K562 (cell line): ENCODE measurements around the gene SH3BP2. TPM values are rescaled to one million over a fixed set of nuclear protein-coding genes. Genes with fewer than 3 reads are reported as not detected.

ENCODE experiments used
- ATAC-seq: fragments of 200-7000 bp; cut with Tn5 transposase; 3 replicates; pipeline ENCODE4 v1.9.1; 2020; ENCODE audit warnings: moderate library complexity
- BruUV-seq: library from RNA; stranded (reverse); fragments of 400-500 nt; replicated peaks from 2 replicates; lab custom pipeline; 2021; lab: Mats Ljungman, UMichigan
- CTCF ChIA-PET: fragments of 300-600 bp; formaldehyde crosslinking; extraction: SDS; loops from one replicate; lab custom pipeline; 2021; ENCODE audit warnings: low intra/inter-chr PET ratio; lab: Yijun Ruan, JAX
- POLR2A ChIA-PET: fragments of 300-600, 350-650 bp; sonication (Branson Sonifier 250); formaldehyde crosslinking; extraction: SDS; loops from one replicate; lab custom pipeline; 2021; ENCODE audit warnings: antibody characterized with exemption, inconsistent platforms; lab: Yijun Ruan, JAX
- DNase-seq, 4 experiments: peaks; one replicate each; pipeline versions ENCODE4 v3.0.0 to v3.0.0-alpha.2; 2011 to 2018; ENCODE audit warnings: low spot score in 3 of 4, mixed read lengths in 3 of 4; ENCODE audit errors: extremely low read depth in 1 of 4
- FAIRE-seq: peaks from 2 replicates; lab custom pipeline; 2011; peaks lifted over from hg19 to GRCh38; lab: Jason Lieb, UNC
- H2AFZ ChIP-seq: 2 replicates; pipeline ENCODE4 v1.6.0; 2011; ENCODE audit warnings: low read depth, low read length, control low read depth, inconsistent platforms
- H3K27ac ChIP-seq: fragments of 200-600 bp; 3 replicates; pipeline ENCODE4 v1.8.0; 2011; ENCODE audit warnings: low read depth, mild to moderate bottlenecking, control low read depth, inconsistent platforms, low read length, moderate library complexity, mixed read lengths; ENCODE audit errors: extremely low read depth
- H3K27me3 ChIP-seq, 2 experiments: fragments of 300-600 bp in 1 of 2; 2 replicates in 1 of 2; 3 replicates in 1 of 2; pipeline versions ENCODE4 v1.6.0 to v1.8.0; 2011; ENCODE audit warnings: inconsistent platforms in 2 of 2, low read length in 2 of 2, mild to moderate bottlenecking in 1 of 2, mixed read lengths in 1 of 2, moderate library complexity in 1 of 2; ENCODE audit not compliant: control insufficient read depth in 2 of 2, insufficient read depth in 2 of 2
- H3K36me3 ChIP-seq: fragments of 300-600 bp; 3 replicates; pipeline ENCODE4 v1.8.0; 2011; ENCODE audit warnings: mild to moderate bottlenecking, low read length, inconsistent platforms; ENCODE audit not compliant: control insufficient read depth, insufficient read depth
- H3K4me1 ChIP-seq, 2 experiments: fragments of 200-600 bp in 1 of 2; replicated peaks in 1 of 2; 2 replicates in 1 of 2; 3 replicates in 1 of 2; pipeline versions ENCODE4 v1.5.1 to v1.8.0; 2011; ENCODE audit warnings: inconsistent platforms in 2 of 2, low read length in 2 of 2, mild to moderate bottlenecking in 1 of 2, mixed read lengths in 1 of 2, moderate library complexity in 1 of 2; ENCODE audit not compliant: control insufficient read depth in 2 of 2, insufficient read depth in 2 of 2
- H3K4me2 ChIP-seq: 2 replicates; pipeline ENCODE4 v1.6.1; 2011; ENCODE audit warnings: low read length, control low read depth, inconsistent platforms, mixed read lengths; ENCODE audit not compliant: insufficient read depth
- H3K4me3 ChIP-seq: fragments of 200-600 bp; sonication (generic), shearing (Covaris generic); 2 replicates; pipeline ENCODE4 v1.5.1; 2016; ENCODE audit warnings: control low read depth, inconsistent platforms
- H3K79me2 ChIP-seq: fragments of 200-600 bp; 3 replicates; pipeline ENCODE4 v1.8.0; 2011; ENCODE audit warnings: low read length, inconsistent platforms; ENCODE audit not compliant: control insufficient read depth, insufficient read depth
- H3K9ac ChIP-seq, 2 experiments: 2 replicates each; pipeline versions ENCODE4 v1.6.0 to v1.6.1; 2011; ENCODE audit warnings: low read depth in 2 of 2, low read length in 2 of 2, control low read depth in 1 of 2, inconsistent platforms in 1 of 2, mild to moderate bottlenecking in 1 of 2, mixed read lengths in 1 of 2; ENCODE audit not compliant: insufficient read depth in 1 of 2
- H3K9me1 ChIP-seq: one replicate; pipeline ENCODE4 v1.6.0; 2011; ENCODE audit warnings: inconsistent platforms, mild to moderate bottlenecking, low read length, moderate library complexity; ENCODE audit not compliant: control insufficient read depth, insufficient read depth
- H3K9me3 ChIP-seq: replicated peaks from 2 replicates; pipeline ENCODE4 v1.5.1; 2011; ENCODE audit warnings: low read depth, low read length, inconsistent platforms; ENCODE audit not compliant: control insufficient read depth, insufficient read depth
- H4K20me1 ChIP-seq: replicated peaks from 2 replicates; pipeline ENCODE4 v1.6.1; 2011; ENCODE audit warnings: low read length, inconsistent platforms, mixed read lengths; ENCODE audit not compliant: control insufficient read depth, insufficient read depth
- CREB1 ChIP-seq, 2 experiments: sonication (generic) in 1 of 2; formaldehyde crosslinking in 1 of 2; IDR thresholded peaks; 2 replicates each; pipeline versions ENCODE4 v1.6.1 to v1.8.0; 2012 to 2022; ENCODE audit warnings: inconsistent platforms in 1 of 2, mild to moderate bottlenecking in 1 of 2, missing genetic modification reagents in 1 of 2, moderate library complexity in 1 of 2
- DACH1 ChIP-seq: fragments of 450-650 bp; IDR thresholded peaks from 2 replicates; pipeline ENCODE4 v1.6.1; 2018; ENCODE audit not compliant: partially characterized antibody
- FOXM1 ChIP-seq, 2 experiments: fragments of 450-650 bp in 1 of 2; sonication (generic) in 1 of 2; formaldehyde crosslinking in 1 of 2; IDR thresholded peaks; 2 replicates each; pipeline versions ENCODE4 v1.6.1 to v1.9.0; 2017 to 2022; ENCODE audit warnings: low read depth in 2 of 2, mild to moderate bottlenecking in 2 of 2, missing genetic modification reagents in 1 of 2, moderate library complexity in 1 of 2
- GTF2E2 ChIP-seq: fragments of 200-800 bp; sonication (Bioruptor generic); IDR thresholded peaks from 2 replicates; pipeline ENCODE4 v1.6.1; 2016; ENCODE audit warnings: missing genetic modification characterization, missing compliant biosample characterization
- HIVEP1 ChIP-seq: fragments of 250-450 bp; sonication (Bioruptor Pico); IDR thresholded peaks from 2 replicates; pipeline ENCODE4 v1.4.0; 2020; ENCODE audit warnings: mild to moderate bottlenecking
- MTF1 ChIP-seq: fragments of 250-450 bp; sonication (Bioruptor Pico); IDR thresholded peaks from 2 replicates; pipeline ENCODE4 v1.9.0; 2021; ENCODE audit warnings: moderate library complexity, mild to moderate bottlenecking, inconsistent platforms, borderline replicate concordance
- MYBL2 ChIP-seq, 2 experiments: fragments of 450-650 bp in 1 of 2; sonication (generic) in 1 of 2; formaldehyde crosslinking in 1 of 2; IDR thresholded peaks; 2 replicates each; pipeline versions ENCODE4 v1.6.1 to v1.8.1; 2017 to 2022; ENCODE audit warnings: borderline replicate concordance in 1 of 2, inconsistent platforms in 1 of 2, low read depth in 1 of 2, mild to moderate bottlenecking in 1 of 2, missing genetic modification reagents in 1 of 2, moderate library complexity in 1 of 2
- NCOA4 ChIP-seq: fragments of 450-650 bp; IDR thresholded peaks from 2 replicates; pipeline ENCODE4 v1.6.1; 2018; ENCODE audit warnings: mild to moderate bottlenecking; ENCODE audit not compliant: partially characterized antibody
- NCOA6 ChIP-seq: fragments of 450-650 bp; IDR thresholded peaks from 2 replicates; pipeline ENCODE4 v1.6.1; 2017; ENCODE audit warnings: mild to moderate bottlenecking
- SPI1 ChIP-seq: IDR thresholded peaks from 2 replicates; pipeline ENCODE4 v1.6.1; 2011; ENCODE audit warnings: low read depth, low read length, control low read depth, borderline replicate concordance
- ZNF23 ChIP-seq: fragments of 250-450 bp; sonication (Bioruptor Pico); IDR thresholded peaks from 2 replicates; pipeline ENCODE4 v1.4.0; 2020; ENCODE audit warnings: mild to moderate bottlenecking
- ZNF583 ChIP-seq: fragments of 250-450 bp; sonication (Bioruptor Pico); IDR thresholded peaks from 2 replicates; pipeline ENCODE4 v1.4.0; 2020
- WGBS: fragments of 100-300 bp; shearing (Covaris generic); methylation state at CpG from one replicate; pipeline ENCODE4 v1.1.6; 2016; ENCODE audit warnings: low coverage, mixed read lengths; ENCODE audit not compliant: insufficient coverage; ENCODE audit errors: missing lambda C conversion rate; 5-methylcytosine and 5-hydroxymethylcytosine counted together
- in situ Hi-C: fragments of 300-500 bp; cut with MboI; formaldehyde crosslinking; loops from 4 replicates; pipeline ENCODE4 v1.15.0; 2018; ENCODE audit warnings: inconsistent platforms, mixed read lengths
- intact Hi-C: fragments of 100-400 bp; cut with micrococcal nuclease; formaldehyde crosslinking; loops from 2 replicates; pipeline ENCODE4 v1.14.2; 2022
- polyA plus RNA-seq, 8 experiments: library from polyadenylated mRNA; depleted of rRNA in 4 of 8; stranded (reverse) in 5 of 8; unstranded in 3 of 8; fragments of >200 nt; fragmentation: Nextera tagmentation in 2 of 8; fragmentation: Illumina TruSeq in 1 of 8; extraction: Ambion mirVana in 2 of 8; extraction: Trizol in 1 of 8; gene quantifications; 2 replicates each; pipeline versions ENCODE4 v1.2.1 to v1.2.3, GENCODE V29; 2011 to 2014; ENCODE audit warnings: inconsistent platforms in 1 of 8, missing spikeins in 1 of 8
- total RNA-seq, 7 experiments: library from RNA; depleted of rRNA in 6 of 7; stranded (reverse); fragments of >200 nt in 6 of 7; fragmentation: Illumina TruSeq in 2 of 7; extraction: Trizol in 2 of 7; gene quantifications; 2 replicates each; pipeline versions ENCODE4 v1.2.1 to v1.2.3, GENCODE V29; 2011 to 2021; ENCODE audit warnings: low replicate concordance in 1 of 7
- TF ChIP-seq, protein P1 (sequence below): fragments of 250-450 bp; sonication (Bioruptor Pico); IDR thresholded peaks from 2 replicates; pipeline ENCODE4 v1.4.0; 2020; ENCODE audit warnings: mild to moderate bottlenecking, moderate library complexity, borderline replicate concordance
- TF ChIP-seq, protein P2 (sequence below): fragments of 450-650 bp; IDR thresholded peaks from 2 replicates; pipeline ENCODE4 v1.6.1; 2018; ENCODE audit not compliant: partially characterized antibody

SH3BP2 gene
- total and polyA plus RNA-seq, 9 of the 15 experiments (the other 6 are each of a cell fraction or from before 2014, with no cell fraction given): 0.34 to 16.0 (median 5.1) TPM

DNA sequence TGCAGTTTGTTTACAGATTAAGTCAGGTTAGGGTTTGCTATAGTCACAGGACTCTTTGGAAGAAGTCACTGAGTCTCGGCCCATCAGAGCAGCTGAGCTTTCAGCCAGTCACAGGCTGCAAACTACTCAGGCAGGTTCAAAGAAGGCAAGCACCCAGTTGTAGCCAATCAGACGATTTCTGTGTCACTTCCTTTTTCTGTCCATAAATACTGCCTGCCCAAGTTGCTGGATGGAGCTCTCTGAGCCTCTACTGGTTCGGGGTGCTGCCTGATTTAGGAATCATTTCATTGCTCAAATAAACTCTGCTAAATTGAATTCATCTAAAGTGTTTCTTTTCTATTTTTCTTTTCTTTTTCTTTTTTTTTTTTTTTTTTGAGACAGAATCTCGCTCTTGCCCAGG, 7.3 kb upstream of the SH3BP2 start:
- no peaks in the 10 kb centered on the region; the same call in 1 of the 2 replicates for H3K9me3 ChIP-seq
- intact Hi-C loops: no loop called here
- H3K27ac ChIP-seq: no peak overlapping the region
- ChIA-PET POLR2A (interaction anchor here (0.5 kb wide), 1 partner anchor 703 kb away, joined by 3 read pairs; no protein-coding TSS in a partner anchor), CTCF (no interaction called here)
- H3K4me2 ChIP-seq: no peak overlapping the region
- H3K79me2 ChIP-seq: no peaks in the 10 kb centered on the region
- H4K20me1 ChIP-seq: no peaks in the 10 kb centered on the region
- peaks cover 0 to 6% of the 10 kb centered on the region in 2 experiments; a peak in 2 of 5 replicates for H3K27me3 ChIP-seq
- no peaks in the 10 kb centered on the region for H3K9me1 ChIP-seq
- peaks cover 0 to 37% of the 10 kb centered on the region in 2 experiments; a peak in 3 of 5 replicates for H3K4me1 ChIP-seq
- BruUV-seq: no TSS peak
- H3K36me3 ChIP-seq: no peaks in the 10 kb centered on the region
- peak in 3 of 4 experiments; percentile 36 to 46 (median 45) for DNase-seq
- FAIRE-seq: peak; percentile 46
- in situ Hi-C loops: no loop called here
- no peak overlapping the region for H3K9ac ChIP-seq
- peak overlapping the region; percentile 28; the same call in 1 of the 2 replicates for H2AFZ ChIP-seq
- ATAC-seq: peak; percentile 58
- 23% methylated on average over 3 of the region's 4 CpGs for WGBS
- no peak overlapping the region for H3K4me3 ChIP-seq
- no peak for TF ChIP-seq MYBL2 (IDR thresholded peaks at IDR 0.05; ENCODE audit: low read depth)
- no peak for TF ChIP-seq MYBL2 (CRISPR knock-in tag; IDR thresholded peaks at IDR 0.05; ENCODE audit: borderline replicate concordance)
- TF ChIP-seq, protein P1, sequence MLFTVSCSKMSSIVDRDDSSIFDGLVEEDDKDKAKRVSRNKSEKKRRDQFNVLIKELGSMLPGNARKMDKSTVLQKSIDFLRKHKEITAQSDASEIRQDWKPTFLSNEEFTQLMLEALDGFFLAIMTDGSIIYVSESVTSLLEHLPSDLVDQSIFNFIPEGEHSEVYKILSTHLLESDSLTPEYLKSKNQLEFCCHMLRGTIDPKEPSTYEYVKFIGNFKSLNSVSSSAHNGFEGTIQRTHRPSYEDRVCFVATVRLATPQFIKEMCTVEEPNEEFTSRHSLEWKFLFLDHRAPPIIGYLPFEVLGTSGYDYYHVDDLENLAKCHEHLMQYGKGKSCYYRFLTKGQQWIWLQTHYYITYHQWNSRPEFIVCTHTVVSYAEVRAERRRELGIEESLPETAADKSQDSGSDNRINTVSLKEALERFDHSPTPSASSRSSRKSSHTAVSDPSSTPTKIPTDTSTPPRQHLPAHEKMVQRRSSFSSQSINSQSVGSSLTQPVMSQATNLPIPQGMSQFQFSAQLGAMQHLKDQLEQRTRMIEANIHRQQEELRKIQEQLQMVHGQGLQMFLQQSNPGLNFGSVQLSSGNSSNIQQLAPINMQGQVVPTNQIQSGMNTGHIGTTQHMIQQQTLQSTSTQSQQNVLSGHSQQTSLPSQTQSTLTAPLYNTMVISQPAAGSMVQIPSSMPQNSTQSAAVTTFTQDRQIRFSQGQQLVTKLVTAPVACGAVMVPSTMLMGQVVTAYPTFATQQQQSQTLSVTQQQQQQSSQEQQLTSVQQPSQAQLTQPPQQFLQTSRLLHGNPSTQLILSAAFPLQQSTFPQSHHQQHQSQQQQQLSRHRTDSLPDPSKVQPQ (CRISPR knock-in tag): no peak
- no peak for TF ChIP-seq NCOA6
- TF ChIP-seq, protein P2, sequence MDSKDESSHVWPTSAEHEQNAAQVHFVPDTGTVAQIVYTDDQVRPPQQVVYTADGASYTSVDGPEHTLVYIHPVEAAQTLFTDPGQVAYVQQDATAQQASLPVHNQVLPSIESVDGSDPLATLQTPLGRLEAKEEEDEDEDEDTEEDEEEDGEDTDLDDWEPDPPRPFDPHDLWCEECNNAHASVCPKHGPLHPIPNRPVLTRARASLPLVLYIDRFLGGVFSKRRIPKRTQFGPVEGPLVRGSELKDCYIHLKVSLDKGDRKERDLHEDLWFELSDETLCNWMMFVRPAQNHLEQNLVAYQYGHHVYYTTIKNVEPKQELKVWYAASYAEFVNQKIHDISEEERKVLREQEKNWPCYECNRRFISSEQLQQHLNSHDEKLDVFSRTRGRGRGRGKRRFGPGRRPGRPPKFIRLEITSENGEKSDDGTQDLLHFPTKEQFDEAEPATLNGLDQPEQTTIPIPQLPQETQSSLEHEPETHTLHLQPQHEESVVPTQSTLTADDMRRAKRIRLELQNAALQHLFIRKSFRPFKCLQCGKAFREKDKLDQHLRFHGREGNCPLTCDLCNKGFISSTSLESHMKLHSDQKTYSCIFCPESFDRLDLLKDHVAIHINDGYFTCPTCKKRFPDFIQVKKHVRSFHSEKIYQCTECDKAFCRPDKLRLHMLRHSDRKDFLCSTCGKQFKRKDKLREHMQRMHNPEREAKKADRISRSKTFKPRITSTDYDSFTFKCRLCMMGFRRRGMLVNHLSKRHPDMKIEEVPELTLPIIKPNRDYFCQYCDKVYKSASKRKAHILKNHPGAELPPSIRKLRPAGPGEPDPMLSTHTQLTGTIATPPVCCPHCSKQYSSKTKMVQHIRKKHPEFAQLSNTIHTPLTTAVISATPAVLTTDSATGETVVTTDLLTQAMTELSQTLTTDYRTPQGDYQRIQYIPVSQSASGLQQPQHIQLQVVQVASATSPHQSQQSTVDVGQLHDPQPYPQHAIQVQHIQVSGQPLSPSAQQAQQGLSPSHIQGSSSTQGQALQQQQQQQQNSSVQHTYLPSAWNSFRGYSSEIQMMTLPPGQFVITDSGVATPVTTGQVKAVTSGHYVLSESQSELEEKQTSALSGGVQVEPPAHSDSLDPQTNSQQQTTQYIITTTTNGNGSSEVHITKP: no peak
- TF ChIP-seq GTF2E2: no peak
- TF ChIP-seq NCOA4: no peak
- no peak for TF ChIP-seq CREB1 (IDR thresholded peaks at IDR 0.05)
- TF ChIP-seq CREB1 (CRISPR knock-in tag; IDR thresholded peaks at IDR 0.05): no peak
- no peak for TF ChIP-seq MTF1
- TF ChIP-seq HIVEP1: no peak
- TF ChIP-seq ZNF23 (CRISPR knock-in tag): no peak
- TF ChIP-seq ZNF583 (CRISPR knock-in tag): no peak
- TF ChIP-seq DACH1: no peak
- TF ChIP-seq SPI1: peak; percentile 89
- TF ChIP-seq FOXM1 (IDR thresholded peaks at IDR 0.05; ENCODE audit: low read depth): peak; percentile 43; the same call in 1 of the 2 replicates
- no peak for TF ChIP-seq FOXM1 (CRISPR knock-in tag; IDR thresholded peaks at IDR 0.05; ENCODE audit: low read depth)
